SW480 (cell line): ENCODE results near the gene TBX5.

ENCODE experiments used
- DNase-seq: peaks from one replicate; pipeline ENCODE4 v3.0.0-alpha.2; 2016; ENCODE audit warnings: low spot score

The TBX5 gene

DNA sequence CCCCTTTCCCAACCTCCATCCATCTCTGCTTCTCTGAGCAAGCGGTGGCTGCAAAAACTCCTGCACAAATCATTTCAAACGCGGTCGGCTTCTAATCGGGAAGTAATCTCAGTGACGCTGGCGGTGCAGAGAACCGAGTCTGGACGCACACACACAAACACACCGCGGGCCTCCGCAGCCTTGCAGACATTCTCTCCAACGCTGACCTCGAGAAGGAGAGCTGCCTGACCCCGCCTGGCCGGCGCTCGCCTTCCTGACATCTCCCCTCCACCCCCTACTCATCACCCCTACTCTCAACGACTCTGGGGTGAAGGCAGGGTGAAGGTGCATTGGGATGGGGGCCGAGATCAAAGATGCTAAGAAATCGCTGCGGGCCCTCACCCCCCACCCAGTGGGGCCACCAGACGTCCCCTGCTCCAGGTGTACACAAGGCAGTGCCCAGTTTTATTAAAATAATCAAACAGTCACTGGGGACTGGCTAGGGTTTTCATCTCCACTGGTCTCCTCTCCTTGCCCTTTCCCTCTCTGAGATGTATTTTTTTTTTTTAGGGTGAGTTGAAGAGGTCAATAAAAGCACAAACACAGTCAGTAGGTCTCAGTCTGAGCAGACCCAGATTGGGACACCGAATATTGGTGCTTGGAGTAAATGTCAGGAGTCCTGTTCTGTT lies 506 bp upstream of the TBX5 start:
- DNase-seq, result no peak

DNA sequence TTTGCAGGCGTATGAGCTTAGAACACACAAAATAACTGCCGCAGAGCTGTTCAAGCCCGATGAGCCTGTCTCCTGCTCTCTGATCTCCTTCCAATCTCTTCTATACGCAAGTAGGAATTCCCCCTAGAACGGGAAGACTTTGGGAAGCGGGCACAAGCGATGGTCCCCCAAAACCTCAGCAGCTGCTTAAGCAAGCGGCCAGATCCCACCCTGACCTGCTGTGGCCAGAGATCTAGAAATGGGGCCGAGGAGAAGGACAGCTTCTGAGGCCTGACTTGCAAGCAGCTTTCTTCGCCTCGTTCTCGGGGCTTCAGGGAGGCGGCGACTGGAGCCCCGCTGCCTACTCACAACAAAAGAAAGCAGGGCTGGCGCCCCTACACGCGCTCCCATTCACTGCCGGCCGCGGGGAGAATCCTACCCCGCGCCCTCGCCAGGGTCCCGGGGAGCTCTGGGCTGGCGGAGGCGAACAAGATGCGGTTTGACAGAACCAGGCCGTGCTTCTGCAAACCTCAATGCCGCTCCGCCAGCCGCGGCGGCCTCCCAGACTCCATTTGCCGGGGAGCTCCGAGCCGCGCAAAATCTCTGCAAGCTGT lies 922 bp downstream of the TBX5 start:
- no peak for DNase-seq

DNA sequence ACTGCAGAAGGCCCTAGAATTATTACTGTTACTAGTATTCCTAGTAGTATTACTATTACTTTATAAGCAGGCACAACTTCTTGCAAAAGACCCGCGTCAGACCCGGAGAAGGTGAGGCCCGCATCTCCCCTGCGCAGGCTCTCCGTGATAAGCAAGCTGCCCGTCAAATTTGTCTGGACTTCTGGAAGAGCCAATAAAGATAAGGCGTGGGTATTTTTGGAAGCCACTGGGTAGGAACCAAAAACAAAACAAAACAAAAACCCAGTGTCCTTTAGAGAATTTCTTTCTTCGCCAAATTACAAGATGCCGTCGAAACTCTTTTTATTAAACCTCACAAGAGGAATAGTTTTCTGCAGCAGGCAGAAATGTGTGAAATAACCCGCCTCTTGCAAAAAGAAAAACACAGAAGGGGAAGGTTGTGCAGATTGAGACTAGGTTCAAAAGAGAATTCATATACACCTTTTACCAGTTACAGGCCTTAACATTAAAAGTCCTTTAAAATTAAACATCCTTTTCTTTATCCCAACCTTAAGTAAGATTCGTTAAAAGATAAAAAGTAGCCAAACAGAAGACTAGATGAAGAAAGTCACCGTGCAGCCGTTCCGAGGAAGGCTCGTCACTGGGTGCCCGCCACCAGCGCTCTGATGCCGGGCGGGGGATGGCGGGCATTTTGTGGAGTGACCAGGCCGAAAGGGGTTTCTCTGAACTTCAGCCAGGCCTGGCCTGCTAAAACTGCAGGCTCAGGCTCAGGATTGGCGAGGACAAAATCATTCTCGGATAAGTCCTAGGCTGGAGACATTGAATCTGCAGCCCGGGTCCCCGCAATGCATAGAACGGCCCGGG lies 1.6 kb downstream of the TBX5 start:
- DNase-seq, result no peak

DNA sequence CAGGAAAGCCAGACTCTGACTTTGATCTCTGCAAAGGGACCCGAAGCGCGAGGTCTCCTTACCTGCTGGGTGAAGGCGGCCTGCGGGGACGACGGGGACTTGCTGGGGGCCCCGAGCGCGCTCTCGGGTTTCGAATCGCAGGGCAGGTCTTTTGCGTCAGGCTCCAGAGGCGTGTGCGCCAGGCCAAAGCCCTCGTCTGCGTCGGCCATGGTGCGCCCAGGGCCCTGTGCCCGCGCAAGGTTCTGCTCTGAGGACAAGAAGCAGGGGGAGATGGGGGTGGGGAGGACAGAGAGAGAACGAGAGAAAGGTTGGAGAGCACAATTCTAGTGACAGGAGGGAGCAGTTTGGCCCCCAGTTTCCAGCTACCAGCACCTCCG lies 2.3 kb downstream of the TBX5 start:
- no peak for DNase-seq

DNA sequence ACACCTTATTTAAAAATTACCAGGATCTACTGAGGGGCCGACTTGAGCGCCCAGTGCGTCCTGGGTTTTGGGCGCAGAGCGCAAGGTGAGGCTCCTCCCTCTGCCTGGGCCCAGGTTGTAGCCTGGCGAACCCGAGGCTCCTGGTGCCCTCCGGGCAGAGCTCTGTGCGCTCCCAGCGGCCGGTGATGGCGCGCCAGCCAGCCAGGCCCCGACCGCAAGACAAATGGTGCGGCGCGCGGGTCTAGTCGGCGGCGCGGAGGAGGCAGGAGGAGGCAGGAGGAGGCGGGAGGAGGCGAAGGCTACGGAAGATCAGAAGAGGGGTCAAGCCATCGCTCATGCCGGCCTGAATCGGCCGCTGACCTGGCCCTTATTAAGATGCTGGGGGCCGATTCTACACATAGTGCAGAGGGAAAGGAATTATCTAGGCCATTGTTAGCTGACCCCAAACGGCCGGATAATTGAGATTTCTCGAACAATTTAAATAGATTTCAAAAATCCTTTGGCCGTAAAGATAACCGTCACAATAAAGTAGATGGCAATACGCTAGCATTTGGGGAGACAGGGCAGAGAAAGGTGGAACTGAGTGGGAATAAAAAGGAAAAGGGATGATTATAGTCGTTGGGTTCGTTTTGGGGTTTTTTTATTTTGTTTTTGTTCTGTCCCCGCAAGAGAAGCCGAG lies 2.8 kb downstream of the TBX5 start:
- DNase-seq, result no peak

DNA sequence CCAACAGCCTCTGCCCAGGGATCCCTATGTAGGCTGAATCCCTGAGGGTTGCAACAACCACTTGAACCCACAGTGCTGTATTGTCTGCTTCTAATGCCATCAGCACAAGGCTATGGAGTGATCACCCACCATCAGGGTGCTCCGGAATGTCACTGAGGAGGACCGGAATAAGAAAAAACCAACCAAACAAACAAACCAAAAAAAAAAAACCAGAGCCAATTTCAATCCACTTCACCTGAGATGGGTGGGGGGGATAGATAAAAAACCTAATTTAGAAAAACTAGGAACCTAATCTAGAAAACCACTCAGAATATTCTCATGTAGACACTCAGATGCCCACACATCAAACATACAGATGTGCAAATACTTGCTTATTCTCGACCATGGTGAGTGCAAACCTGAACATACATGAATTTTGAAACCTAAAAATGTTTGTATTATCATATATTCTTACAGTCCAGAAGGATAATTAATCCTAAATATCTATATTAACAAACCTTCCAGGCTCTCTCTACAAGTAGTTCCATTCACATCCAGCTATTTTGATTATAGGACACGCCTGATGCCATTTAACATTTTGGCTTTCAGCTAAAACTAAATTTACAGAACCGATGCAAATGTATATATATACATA lies 3.7 kb downstream of the TBX5 start:
- no peak for DNase-seq

DNA sequence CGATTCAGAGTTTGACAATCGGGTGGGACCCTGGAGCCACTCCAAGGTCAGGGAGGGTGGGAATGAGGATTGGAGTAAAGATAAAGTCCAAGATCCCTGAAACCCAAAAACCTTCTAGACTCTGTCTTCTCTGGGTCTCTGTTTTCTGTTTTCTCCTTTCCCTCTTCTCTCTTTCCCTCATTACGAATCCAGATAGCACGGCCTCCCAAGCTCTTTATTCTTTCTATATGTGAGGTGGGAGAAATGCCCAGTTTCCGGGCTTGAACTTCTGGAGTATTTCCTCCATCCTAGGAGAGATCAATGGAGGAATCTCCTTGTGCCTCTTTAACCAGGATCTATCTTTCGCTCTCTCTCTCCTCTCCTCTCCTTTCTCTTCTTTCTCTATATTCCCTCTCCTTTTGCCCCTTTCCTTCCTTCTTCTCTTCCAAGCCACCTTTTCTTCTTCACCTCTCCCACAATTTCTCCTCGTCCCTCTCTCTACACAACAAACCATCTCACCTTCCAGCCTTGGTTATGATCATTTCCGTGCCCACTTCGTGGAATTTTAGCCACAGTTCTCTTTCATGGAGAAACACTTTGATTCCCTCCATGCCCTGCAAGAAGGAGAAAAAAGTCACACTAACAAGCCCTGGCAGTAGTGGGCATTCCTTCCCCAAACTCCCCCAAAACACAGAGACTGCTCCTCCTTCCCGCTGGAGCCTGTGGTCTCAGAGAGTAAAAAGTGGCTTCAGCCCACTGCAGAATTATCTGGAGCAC lies 4.4 kb downstream of the TBX5 start:
- DNase-seq, result no peak

DNA sequence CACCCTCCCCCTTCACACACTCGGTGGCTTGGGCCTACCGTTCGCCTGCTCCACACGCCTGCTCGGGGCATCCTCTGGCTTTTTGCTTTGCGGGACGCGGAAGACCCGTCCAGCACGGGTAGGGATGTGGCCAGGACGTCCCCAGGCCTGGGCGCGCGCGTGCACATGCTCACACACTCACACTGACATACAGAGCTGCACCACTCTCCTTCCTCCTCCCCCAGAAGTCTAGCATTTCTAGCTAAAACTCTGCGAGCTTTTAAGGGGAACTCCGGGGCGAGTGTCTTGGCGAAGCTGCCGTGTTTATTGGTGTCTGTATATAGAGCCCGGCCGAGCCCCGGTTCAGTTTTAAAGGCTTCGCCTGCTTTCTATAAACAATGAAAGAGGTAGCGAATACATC lies 5.0 kb downstream of the TBX5 start:
- DNase-seq, result no peak

DNA sequence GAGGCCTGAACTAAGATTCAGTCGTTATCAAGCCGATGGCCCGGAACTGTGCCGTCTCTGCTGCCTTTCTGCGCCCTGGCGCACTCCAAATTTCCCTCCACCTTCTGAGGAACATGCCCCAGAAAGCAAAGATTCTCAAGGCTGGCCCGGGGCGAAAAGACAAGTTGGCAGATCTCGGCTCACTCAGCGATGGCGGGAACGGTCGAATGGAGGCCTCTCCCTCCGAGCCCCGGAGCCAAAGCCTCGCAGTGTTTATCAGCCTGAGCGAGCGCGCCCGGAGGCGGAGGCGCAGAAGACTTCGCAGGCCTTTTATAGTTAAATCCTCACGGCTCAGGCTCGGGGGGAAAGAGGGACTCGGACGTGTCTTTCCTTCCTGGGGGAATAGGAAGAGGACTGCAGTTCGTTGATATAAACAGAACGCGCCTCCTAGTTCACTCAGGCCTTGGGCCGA lies 5.6 kb downstream of the TBX5 start:
- DNase-seq, result no peak

DNA sequence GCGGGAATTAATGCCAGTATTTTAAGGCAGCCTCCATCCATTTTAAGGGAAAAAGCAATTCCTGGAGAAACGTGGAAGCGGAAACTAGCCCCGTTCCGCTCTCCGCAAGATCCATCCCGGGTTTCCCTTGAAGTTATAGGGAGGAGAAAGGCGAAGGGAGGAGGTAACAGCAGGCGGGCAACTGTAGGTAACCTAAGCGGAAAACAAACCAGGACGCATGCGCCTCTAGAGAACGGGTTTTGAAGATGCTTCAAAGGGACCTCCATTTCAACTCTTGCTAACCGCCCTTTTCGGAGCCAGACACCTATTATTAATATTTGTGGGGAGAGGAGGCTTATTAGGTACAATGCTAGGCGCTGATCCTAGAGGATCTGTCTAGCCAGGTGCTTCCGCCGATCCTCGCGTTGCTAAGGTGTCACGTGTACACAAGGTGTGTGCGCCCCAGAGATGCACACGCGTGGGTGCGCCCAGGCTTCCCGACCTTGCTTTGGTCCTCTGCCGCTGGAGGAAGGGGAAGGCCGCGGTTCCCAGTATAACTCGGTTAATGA lies 6.2 kb downstream of the TBX5 start:
- DNase-seq, result peak; percentile 33

DNA sequence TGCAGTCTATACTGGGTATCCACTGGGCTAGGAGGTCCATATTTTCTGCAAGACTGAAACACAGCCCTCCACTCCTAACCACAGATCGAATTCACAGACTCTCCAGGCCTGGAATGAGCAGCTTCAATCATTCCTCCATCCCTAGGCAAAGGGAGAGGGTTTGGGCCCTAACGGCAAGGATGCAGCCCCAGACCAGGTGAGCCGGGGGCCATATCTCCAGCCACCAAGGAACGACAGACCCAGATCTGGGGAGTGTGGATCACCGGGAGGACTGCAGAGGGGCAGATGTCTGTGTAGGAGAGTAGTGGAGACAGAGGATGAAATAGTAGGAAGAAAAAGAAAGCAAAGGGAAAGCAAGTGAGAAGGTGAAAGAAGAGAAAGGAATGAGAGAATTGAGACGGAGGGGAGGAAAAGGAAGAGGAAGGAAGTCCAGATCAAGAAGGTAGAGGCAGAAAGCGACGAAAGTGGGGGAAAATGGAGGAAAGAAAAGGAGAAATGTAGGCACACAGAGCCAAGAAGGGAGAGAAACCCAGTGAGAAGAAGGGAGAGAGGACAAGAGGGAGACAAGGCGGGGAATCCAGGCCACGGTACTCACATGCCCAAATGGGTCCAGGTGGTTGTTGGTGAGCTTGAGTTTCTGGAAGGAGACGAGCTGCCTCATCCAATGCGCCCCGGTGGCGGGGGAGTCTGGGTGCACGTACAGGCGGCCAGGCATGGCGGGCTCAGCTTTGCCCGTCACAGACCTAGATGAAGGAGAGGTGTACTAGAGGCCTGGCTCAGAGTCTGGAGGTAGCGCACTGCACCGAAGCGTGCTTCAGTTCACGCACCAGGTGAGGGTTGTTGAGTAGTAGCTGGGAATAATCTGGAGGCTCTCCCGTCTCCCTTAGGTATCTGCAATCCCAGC lies 7.7 kb downstream of the TBX5 start:
- DNase-seq, result no peak

DNA sequence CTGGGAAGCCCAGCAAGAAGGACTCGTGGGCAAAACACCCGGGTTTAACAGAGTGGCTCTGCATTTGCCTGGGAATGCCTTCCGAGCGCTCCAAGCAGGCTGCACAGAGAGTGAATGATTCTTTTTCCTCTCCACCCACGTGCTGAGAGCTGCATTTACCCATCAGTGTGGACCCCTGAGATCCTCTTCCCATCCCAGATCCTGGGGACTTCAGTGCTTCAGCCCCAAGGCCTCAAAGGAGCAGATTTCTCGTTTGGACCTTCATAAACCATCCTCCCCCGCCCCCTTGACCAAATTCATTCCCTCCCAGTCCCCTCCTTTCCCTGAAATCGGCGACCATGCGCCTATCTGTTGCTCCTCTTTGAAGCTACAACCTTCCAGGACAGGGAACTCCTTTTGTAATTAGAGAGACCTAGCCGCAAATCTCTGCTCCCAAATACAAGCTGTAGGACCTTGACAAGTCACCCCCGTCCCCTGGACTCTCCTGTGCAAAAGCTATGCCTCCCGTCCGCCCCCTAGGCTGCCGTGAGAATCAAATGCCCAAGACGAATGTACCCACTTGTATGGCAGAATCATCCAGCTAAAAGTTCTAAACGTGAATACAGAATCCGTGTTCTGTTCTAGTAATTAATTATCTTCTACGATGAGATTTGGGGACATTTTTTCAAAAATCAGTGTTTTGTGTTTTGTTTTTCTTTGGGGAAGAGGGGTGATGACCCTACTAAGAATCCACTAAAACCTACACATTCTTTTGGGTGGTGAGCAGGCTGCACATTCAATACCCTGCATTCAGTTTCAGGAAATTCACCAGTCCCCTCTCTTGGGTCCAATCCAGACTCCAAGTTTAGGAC lies 8.8 kb downstream of the TBX5 start:
- no peak for DNase-seq

DNA sequence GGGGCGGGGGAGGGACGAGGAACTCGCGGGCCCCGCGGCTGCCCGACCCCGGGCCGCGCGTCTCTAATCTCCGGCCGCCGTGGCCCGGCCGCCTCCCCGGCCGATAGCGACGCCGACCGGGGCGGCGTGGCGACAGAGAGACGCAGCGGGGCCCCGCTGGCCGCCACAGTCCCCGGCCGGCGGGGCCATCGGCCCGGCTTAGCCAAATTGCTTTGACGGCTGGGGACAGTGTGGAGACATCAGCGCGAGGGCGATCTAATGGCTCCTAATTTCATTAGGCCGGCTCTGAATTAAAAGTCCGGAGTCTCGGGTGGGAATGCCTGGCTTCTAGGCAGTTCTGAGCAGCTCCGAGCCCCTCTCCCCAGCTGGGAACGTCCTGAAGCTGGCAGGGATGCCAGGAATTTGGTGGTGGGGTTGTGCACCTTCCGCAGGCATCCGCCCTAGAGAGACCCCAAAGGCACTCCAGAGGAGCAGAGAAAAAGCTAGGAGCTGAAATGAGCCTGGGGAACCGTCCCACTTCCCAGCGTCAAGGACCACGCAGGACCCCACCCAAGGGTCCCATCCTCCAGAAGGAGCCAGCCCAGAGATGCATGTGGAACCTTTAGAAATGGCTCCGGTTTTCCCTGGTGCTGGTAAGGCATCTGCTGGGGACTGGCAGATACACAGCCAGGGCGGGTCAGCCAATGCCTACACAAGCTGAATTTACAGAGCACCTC lies 9.6 kb downstream of the TBX5 start:
- no peak for DNase-seq

DNA sequence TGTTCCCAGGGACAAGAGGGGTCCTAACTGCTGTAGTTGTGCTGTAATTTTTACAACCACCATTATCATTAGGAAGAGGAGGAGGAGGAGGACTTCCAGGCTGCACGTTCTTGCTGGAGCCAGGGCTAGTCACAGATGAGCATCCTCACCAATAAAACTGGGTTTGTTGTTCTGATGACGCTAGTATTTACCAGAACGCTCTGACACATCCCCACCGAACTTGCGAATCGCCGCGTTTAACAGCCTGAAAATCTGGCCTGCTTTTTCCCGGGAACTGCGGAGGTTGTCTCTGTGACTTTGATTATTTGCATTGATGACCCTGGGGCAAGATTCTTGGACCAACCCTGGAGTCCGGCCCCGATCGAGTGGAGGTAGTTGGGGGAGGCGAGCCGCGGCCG lies 10.2 kb downstream of the TBX5 start:
- no peak for DNase-seq

DNA sequence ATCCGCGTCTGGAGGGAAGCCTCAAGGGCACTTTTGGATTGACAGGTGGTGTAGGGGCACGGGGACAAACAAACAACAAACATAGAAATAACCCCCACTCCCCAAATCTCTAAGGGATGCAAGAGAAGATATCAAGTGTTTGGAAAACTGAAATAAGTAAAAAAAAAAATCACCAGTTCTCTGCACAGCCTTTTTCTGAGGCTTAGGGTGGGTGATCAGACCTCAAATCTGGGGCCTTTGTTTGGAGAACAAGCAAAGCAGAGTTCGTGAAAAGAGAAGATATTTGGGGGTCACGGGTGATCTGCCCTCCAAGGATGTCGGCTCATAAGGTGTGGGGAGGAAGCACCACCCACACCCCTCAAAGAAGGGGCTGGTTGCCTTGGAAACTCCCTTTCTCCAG lies 10.7 kb downstream of the TBX5 start:
- DNase-seq, result no peak

DNA sequence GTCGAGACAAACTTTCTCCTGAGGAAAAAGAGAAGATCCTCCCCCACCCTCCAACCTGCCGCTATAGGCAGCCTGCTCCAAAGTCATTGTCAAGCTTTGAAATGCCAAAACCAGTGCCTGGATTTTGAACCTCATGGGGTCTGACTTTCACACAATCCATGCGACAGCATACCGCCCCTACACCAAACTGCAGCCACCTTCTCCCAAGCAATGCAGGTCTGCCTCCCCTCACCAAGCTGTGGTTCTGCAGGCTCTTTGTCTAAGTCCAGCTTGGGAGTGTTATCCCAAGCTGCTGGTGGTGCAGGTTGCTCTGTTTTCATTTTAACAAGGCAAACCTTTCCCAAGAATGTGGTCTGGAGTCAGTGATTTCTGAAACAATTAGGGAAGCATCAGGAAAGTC lies 12.4 kb downstream of the TBX5 start:
- no peak for DNase-seq

DNA sequence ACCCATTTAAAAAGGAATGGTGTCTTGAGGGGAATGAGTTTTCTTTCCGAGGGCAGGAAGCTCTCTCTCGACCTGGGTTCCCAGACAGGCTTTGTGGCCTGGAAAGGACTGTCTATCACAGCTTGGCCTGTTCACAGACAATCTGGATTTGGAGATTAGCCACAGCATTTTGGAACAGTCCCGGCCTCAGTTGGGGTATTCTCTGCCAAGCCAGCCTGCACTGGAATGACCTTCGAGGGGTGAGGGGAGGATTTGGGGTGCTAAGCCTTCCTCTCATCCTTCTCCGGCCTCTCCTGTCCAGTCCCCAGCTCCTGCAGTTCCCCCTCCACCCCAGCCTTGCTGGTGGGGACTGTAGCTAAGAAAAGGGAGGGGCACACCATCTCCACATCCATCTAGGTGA lies 13.0 kb downstream of the TBX5 start:
- no peak for DNase-seq

DNA sequence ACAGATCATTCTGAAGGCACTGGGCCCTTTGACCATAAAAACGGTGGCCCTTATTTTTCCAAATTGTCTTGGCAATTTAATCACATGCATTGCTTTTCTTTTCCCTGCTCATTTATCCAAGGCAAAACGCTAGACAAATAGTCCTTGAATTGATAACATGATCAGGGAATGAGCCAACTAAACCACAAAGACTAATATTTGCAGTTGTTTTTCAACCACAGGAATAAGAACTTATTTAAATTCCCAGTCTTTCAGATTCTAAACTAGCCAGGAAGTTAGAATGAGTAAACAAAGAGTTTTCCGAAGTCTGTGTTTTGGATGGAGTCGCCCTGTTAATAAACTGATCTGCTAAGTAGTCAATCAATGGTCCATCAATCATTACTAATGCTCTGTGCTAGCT lies 14.9 kb downstream of the TBX5 start:
- no peak for DNase-seq

DNA sequence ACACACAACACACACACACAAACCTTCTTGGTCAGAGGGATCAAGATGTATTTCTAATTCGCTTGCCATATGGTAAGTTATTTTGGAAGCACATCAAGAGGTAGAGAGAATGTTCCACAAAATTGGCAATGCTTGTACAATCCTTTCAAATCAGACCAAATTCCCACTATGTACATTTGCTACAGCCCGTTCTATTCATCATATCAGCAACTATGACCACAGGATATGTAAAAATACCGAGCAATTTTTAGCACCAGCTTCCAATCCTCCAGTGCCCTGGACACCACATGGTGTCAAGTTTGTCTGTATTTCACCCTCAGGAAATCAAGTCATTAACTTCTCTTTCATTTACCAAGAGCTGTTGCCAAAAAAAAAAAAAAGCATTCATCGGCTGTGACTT lies 21.2 kb downstream of the TBX5 start:
- DNase-seq, result no peak
